Fibroblast of mammary gland (primary cell): Measurements from ENCODE around the gene GPR155.
A peak's percentile ranks its signal among the peaks of the same experiment; 100 is the strongest.

Experiments used
- DNase-seq: peaks from one replicate; pipeline ENCODE4 v3.0.0-alpha.2; 2010; ENCODE audit warnings: low read depth
- H3K4me3 ChIP-seq: 2 replicates; pipeline ENCODE4 v1.5.1; 2011; ENCODE audit warnings: low read depth, mild to moderate bottlenecking, low read length, moderate library complexity; ENCODE audit not compliant: control insufficient read depth
- CTCF ChIP-seq: conservative IDR thresholded peaks from 2 replicates; pipeline ENCODE4 v1.5.1; 2011; ENCODE audit warnings: low read depth, low read length, inconsistent platforms; ENCODE audit not compliant: control insufficient read depth, insufficient read depth

The GPR155 gene

GRCh38 chr2:174527101-174527721, 40.4 kb upstream of the GPR155 start:
- DNase-seq, result no peak
- no peak for TF ChIP-seq CTCF
- no peak overlapping the region for H3K4me3 ChIP-seq

GRCh38 chr2:174524527-174524926, 37.7 kb upstream of the GPR155 start:
- no peak overlapping the region for H3K4me3 ChIP-seq
- no peak for DNase-seq
- no peak for TF ChIP-seq CTCF

GRCh38 chr2:174522553-174522952, 35.7 kb upstream of the GPR155 start:
- peak; percentile 35 for TF ChIP-seq CTCF
- H3K4me3 ChIP-seq, result no peak overlapping the region
- peak; percentile 33 for DNase-seq

GRCh38 chr2:174518395-174518794, 31.6 kb upstream of the GPR155 start:
- peak; percentile 18 for DNase-seq
- no peak for TF ChIP-seq CTCF
- H3K4me3 ChIP-seq, result no peak overlapping the region

GRCh38 chr2:174516501-174517378, 29.9 kb upstream of the GPR155 start:
- H3K4me3 ChIP-seq, result no peak overlapping the region
- TF ChIP-seq CTCF, result no peak
- no peak for DNase-seq

- TF ChIP-seq CTCF, result no peak
- H3K4me3 ChIP-seq, result no peak overlapping the region
- no peak for DNase-seq
Measured at GRCh38 chr2:174512345-174512744, 25.5 kb upstream of the GPR155 start.
